GM06990 (cell line): ENCODE results near the gene CARD11.
"Not testable (repeated sequence)": the region's sequence is repeated elsewhere in the genome, so short reads cannot be mapped to it uniquely, and the experiment has no call there.

Experiments
- DNase-seq: peaks from one replicate; pipeline ENCODE4 v3.0.0-alpha.2; 2011; ENCODE audit not compliant: insufficient read length; ENCODE audit errors: extremely low read depth
- H3K27me3 ChIP-seq: replicated peaks from 2 replicates; pipeline ENCODE4 v1.6.0; 2011; ENCODE audit warnings: low read length; ENCODE audit not compliant: control insufficient read depth, insufficient read depth
- H3K36me3 ChIP-seq: 2 replicates; pipeline ENCODE4 v1.5.1; 2011; ENCODE audit warnings: low read length; ENCODE audit not compliant: control insufficient read depth, insufficient read depth
- H3K4me3 ChIP-seq: replicated peaks from 2 replicates; pipeline ENCODE4 v1.5.1; 2011; ENCODE audit warnings: low read depth, mild to moderate bottlenecking, control low read depth, low read length
- TF ChIP-seq, protein P1 (sequence below): IDR thresholded peaks from 2 replicates; pipeline ENCODE4 v1.5.1; 2011; ENCODE audit warnings: low read length, control low read depth, mild to moderate bottlenecking, inconsistent platforms; ENCODE audit not compliant: insufficient read depth, poor library complexity, severe bottlenecking

Gene CARD11

DNA sequence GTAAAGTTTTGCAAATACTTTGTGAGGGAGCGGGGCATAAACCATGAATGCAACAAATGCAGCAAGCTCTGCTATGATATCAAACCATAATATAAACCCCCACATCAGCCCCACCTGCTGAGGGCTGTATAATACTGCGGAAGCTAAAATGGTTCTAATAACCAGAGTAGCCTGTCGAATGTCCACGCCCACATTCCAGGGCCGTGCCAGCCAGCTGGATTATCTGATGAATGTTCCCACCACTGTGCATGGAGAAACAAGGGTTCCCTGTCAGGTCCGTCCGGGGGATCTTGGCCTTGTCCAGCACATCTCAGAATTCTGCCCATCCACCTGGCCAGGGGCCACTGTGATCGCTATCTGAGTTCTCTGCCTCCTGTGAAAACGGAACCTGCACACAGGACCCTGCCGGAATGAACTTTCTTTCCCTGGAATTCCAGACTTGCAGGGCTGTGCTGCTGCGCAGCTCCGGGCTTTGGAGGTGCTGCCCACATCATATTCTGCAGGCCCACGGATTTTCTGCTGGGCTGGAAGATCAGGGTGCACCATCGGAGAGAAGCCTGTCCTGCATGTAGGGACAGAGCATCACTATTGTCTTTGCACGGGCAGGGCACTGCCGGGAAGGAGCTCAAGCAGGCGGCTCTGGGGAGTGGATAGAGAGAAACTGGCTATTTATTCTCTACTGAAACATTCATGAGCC is 122.6 kb downstream of the CARD11 start:
- no peak for DNase-seq
- H3K27me3 ChIP-seq: no peaks in the 10 kb centered on the region
- TF ChIP-seq, protein P1, sequence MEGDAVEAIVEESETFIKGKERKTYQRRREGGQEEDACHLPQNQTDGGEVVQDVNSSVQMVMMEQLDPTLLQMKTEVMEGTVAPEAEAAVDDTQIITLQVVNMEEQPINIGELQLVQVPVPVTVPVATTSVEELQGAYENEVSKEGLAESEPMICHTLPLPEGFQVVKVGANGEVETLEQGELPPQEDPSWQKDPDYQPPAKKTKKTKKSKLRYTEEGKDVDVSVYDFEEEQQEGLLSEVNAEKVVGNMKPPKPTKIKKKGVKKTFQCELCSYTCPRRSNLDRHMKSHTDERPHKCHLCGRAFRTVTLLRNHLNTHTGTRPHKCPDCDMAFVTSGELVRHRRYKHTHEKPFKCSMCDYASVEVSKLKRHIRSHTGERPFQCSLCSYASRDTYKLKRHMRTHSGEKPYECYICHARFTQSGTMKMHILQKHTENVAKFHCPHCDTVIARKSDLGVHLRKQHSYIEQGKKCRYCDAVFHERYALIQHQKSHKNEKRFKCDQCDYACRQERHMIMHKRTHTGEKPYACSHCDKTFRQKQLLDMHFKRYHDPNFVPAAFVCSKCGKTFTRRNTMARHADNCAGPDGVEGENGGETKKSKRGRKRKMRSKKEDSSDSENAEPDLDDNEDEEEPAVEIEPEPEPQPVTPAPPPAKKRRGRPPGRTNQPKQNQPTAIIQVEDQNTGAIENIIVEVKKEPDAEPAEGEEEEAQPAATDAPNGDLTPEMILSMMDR: no peak
- no peak overlapping the region for H3K4me3 ChIP-seq
- peaks cover 38% of the 10 kb centered on the region for H3K36me3 ChIP-seq

DNA sequence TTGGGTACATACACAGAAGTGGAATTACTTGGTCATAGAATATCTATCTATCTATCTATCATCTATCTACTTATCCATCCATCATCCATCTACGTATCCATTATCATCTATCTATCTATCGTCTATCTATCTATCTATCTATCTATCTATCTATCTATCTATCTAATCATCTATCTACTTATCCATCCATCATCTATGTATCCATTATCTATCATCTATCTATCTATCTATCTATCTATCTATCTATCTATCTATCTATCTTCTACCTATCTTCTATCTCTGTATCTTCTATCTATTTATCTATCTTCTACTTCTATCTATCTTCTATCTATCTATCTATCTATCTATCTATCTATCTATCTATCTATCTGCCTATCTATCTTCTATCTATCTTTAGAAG is 123.2 kb downstream of the CARD11 start:
- peaks cover 41% of the 10 kb centered on the region for H3K36me3 ChIP-seq
- H3K27me3 ChIP-seq, DNase-seq, H3K4me3 ChIP-seq: not testable (repeated sequence)

DNA sequence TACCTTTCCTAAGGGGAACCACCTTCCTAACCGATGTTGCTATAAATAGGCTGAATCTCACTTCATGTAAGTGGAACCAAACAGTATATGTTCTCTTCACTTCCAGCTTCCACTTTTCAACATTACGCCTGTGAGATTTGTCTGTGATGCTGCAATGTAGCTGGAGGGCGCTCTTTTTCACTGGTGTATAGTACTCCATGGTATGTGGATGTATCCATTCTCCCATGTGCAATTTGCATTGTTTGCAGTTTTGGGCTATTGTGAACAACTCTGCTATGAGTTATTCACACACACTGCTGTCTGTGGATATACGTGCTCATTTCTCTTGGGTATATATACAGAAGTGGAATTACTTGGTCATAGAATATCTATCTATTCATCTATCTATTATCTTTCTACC is 123.6 kb downstream of the CARD11 start:
- TF ChIP-seq, protein P1: no peak

DNA sequence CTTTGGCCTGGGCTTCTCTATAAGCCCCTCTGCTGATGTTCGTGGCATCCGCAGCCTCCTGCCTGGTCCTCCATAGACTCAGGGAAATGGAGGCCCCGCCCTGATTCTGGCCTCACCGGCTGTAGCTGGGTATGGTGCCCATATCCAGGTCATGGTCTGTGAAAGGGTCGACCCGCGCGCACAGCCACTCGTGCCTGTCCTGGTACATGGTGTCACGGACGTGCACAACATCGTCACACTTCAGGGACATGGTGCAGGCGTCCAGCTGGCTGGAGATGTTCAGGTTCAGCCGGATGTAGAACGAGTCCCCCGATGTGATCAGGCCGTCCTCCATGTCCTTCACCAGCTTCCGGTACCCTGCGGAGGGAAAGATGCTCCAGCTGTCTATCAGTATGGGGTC is 124.4 kb downstream of the CARD11 start:
- Histone ChIP-seq H3K36me3 (peaks cover 43% of the 10 kb centered on the region), H3K27me3 (no peaks in the 10 kb centered on the region), H3K4me3 (no peak overlapping the region)
- DNase-seq: no peak
- TF ChIP-seq, protein P1: no peak

More for the DNA sequence above, 123.6 kb downstream of the CARD11 start:
- no peak for DNase-seq
- no peaks in the 10 kb centered on the region for H3K27me3 ChIP-seq
- peaks cover 44% of the 10 kb centered on the region for H3K36me3 ChIP-seq
- no peak overlapping the region for H3K4me3 ChIP-seq

DNA sequence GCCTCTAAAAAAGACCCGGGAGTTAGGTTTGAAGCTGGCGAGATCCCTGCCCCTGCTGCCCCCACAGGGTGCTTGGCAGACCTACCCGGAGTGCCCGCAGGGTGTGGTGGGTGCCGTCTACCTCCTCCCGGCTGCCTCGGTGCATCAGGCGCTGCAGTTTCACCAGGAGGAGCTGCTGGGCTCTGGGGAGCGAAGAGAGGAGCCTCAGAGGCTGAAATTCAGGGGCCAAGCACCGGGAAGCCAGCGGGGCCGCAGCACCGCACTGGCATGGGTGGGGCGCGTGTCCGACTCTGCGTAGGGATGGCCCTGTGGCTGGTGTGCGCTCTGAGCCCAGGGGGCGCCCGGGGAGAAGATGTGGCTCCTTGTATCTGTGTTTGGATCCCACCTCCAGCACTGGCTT is 125.3 kb downstream of the CARD11 start:
- TF ChIP-seq, protein P1: no peak
- Histone ChIP-seq H3K4me3 (no peak overlapping the region), H3K36me3 (peaks cover 43% of the 10 kb centered on the region), H3K27me3 (no peaks in the 10 kb centered on the region)
- no peak for DNase-seq

DNA sequence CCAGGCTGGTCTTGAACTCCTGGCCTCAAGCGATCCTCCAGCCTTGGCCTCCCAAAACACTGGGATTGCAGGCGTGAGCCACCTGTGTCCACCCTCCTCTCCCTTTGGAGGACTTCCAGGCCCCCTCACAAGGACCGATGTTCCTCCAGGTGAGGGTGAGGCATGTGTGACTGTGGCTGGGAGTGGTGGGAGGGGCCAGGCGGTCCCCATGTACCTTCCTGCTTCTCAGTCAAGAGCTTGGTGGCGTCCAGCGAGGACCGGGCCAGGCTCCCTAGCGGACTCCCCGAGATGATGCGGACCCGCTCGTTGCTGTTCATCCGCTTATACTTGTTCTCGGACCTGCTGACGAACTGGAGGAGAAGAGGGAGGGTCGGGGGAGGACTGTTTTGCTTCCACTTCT is 128.6 kb downstream of the CARD11 start:
- H3K36me3 ChIP-seq: peaks cover 33% of the 10 kb centered on the region
- no peaks in the 10 kb centered on the region for H3K27me3 ChIP-seq
- TF ChIP-seq, protein P1: no peak
- H3K4me3 ChIP-seq: no peak overlapping the region
- no peak for DNase-seq
